H4 (cell line): ENCODE data around the gene SLC17A8. TPM values are rescaled to one million over a fixed set of nuclear protein-coding genes. Genes with fewer than 3 reads are reported as not detected.

Experiments
- DNase-seq: peaks from one replicate; pipeline ENCODE4 v3.0.0-alpha.2; 2015; ENCODE audit warnings: low spot score
- total RNA-seq: library from RNA; depleted of rRNA; stranded (reverse); fragments of >200 nt; shearing (Covaris generic); gene quantifications from 2 replicates; pipeline ENCODE4 v1.2.3, GENCODE V29; 2014

SLC17A8 gene
- total RNA-seq, 1 experiment from 2014 or later, result not detected

- no peak for DNase-seq
Observed at GRCh38 chr12:100371146-100371545, 14.3 kb downstream of the SLC17A8 start.

- no peak for DNase-seq
Observed at GRCh38 chr12:100372853-100373640, 16.2 kb downstream of the SLC17A8 start.

GRCh38 chr12:100375038-100375735 lies 18.3 kb downstream of the SLC17A8 start:
- peak; percentile 14 for DNase-seq

GRCh38 chr12:100376161-100376560 lies 19.3 kb downstream of the SLC17A8 start:
- DNase-seq, result no peak

- no peak for DNase-seq
Observed at GRCh38 chr12:100381379-100381778, 24.5 kb downstream of the SLC17A8 start.

- peak; percentile 11 for DNase-seq
Observed at GRCh38 chr12:100382338-100382737, 25.5 kb downstream of the SLC17A8 start.

- no peak for DNase-seq
Observed at GRCh38 chr12:100383586-100384558, 27.0 kb downstream of the SLC17A8 start.

GRCh38 chr12:100384559-100384935 lies 27.7 kb downstream of the SLC17A8 start:
- DNase-seq, result no peak

- no peak for DNase-seq
Observed at GRCh38 chr12:100388382-100388781, 31.5 kb downstream of the SLC17A8 start.

GRCh38 chr12:100391856-100392255 lies 35.0 kb downstream of the SLC17A8 start:
- DNase-seq, result no peak

GRCh38 chr12:100393200-100393599 lies 36.3 kb downstream of the SLC17A8 start:
- DNase-seq, result no peak

- no peak for DNase-seq
Observed at GRCh38 chr12:100395811-100396210, 38.9 kb downstream of the SLC17A8 start.

GRCh38 chr12:100398307-100398706 lies 41.4 kb downstream of the SLC17A8 start:
- DNase-seq, result no peak

GRCh38 chr12:100399095-100399494 lies 42.2 kb downstream of the SLC17A8 start:
- no peak for DNase-seq

- peak; percentile 9 for DNase-seq
Observed at GRCh38 chr12:100401660-100402059, 44.8 kb downstream of the SLC17A8 start.

- DNase-seq, result no peak
Observed at GRCh38 chr12:100402763-100403162, 45.9 kb downstream of the SLC17A8 start.

- DNase-seq, result no peak
Observed at GRCh38 chr12:100403446-100403845, 46.6 kb downstream of the SLC17A8 start.

- DNase-seq, result peak; percentile 15
Observed at GRCh38 chr12:100404769-100405407, 48.0 kb downstream of the SLC17A8 start.

GRCh38 chr12:100413001-100413400 lies 56.1 kb downstream of the SLC17A8 start:
- no peak for DNase-seq

- no peak for DNase-seq
Observed at GRCh38 chr12:100414739-100415138, 57.9 kb downstream of the SLC17A8 start.

- no peak for DNase-seq
Observed at GRCh38 chr12:100422646-100423045, 65.8 kb downstream of the SLC17A8 start.

- no peak for DNase-seq
Observed at GRCh38 chr12:100426145-100426544, 69.3 kb downstream of the SLC17A8 start.
